ENCODE results near the gene ACBD6.
"Not testable (repeated sequence)": the region's sequence is repeated elsewhere in the genome, so short reads cannot be mapped to it uniquely, and the experiment has no call there.

DNA sequence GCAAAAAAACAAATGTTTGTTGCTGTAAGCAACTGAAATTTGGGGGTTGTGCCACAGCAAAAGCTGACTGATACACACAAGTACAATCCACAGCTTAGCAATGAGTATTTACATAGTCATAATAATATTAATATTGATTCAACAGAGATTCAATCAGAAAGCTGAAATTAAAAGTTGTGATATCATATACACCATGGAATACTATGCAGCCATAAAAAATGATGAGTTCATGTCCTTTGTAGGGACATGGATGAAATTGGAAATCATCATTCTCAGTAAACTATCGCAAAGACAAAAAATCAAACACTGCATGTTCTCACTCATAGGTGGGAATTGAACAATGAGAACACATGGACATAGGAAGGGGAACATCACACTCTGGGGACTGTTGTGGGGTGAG, 94.2 kb downstream of the ACBD6 start:
- not testable (repeated sequence) for TF ChIP-seq CTCF, POLR2A (IDR thresholded peaks at IDR 0.05)

Data from lower leg skin (tissue), 3 donors.